H1 (cell line): ENCODE data around the gene ASCC3.
A peak's percentile ranks its signal among the peaks of the same experiment; 100 is the strongest.

Experiments
- CBX5 ChIP-seq: fragments of 300-800, 300-1000 bp; sonication (generic); IDR thresholded peaks from 2 replicates; pipeline ENCODE4 v1.7.1; 2016; ENCODE audit warnings: antibody characterized with exemption, low read length, low read depth
- CHD7 ChIP-seq: fragments of 300-600 bp; sonication (generic); IDR thresholded peaks from 2 replicates; pipeline ENCODE4 v1.7.1; 2012; ENCODE audit warnings: low read length, moderate library complexity, mild to moderate bottlenecking, inconsistent platforms; ENCODE audit not compliant: insufficient replicate concordance
- FOSL1 ChIP-seq: IDR thresholded peaks from 2 replicates; pipeline ENCODE4 v1.6.1; 2011; ENCODE audit warnings: mild to moderate bottlenecking, low read depth, low read length, moderate library complexity; ENCODE audit not compliant: insufficient read depth
- GABPA ChIP-seq: IDR thresholded peaks from 2 replicates; pipeline ENCODE4 v1.6.1; 2011; ENCODE audit warnings: mild to moderate bottlenecking, low read length, moderate library complexity, borderline replicate concordance; ENCODE audit not compliant: insufficient read depth
- HDAC6 ChIP-seq: IDR thresholded peaks from one replicate; pipeline ENCODE4 v1.7.1; 2012; ENCODE audit warnings: low read depth, mild to moderate bottlenecking, inconsistent platforms, low read length, moderate library complexity
- POLR2A ChIP-seq, 2 experiments: IDR thresholded peaks; 1 replicate in 1 of 2; 2 replicates in 1 of 2; pipeline ENCODE4 v1.6.1; 2011; ENCODE audit warnings: low read depth in 2 of 2, low read length in 2 of 2, mild to moderate bottlenecking in 2 of 2; ENCODE audit errors: control extremely low read depth in 1 of 2
- POLR2AphosphoS5 ChIP-seq: IDR thresholded peaks from 2 replicates; pipeline ENCODE4 v1.6.1; 2011; ENCODE audit warnings: low read depth, low read length
- RAD21 ChIP-seq, 2 experiments: IDR thresholded peaks in 1 of 2; conservative IDR thresholded peaks in 1 of 2; 2 replicates each; pipeline ENCODE4 v1.6.1; 2011; ENCODE audit warnings: low read depth in 2 of 2, low read length in 2 of 2, improper control_type of control experiment in 1 of 2, inconsistent platforms in 1 of 2, mild to moderate bottlenecking in 1 of 2, moderate library complexity in 1 of 2
- SP1 ChIP-seq: IDR thresholded peaks from 2 replicates; pipeline ENCODE4 v1.6.1; 2011; ENCODE audit warnings: low read depth, low read length
- TAF1 ChIP-seq: IDR thresholded peaks from 2 replicates; pipeline ENCODE4 v1.6.1; 2011; ENCODE audit warnings: mild to moderate bottlenecking, low read depth, low read length
- USF2 ChIP-seq: IDR thresholded peaks from 2 replicates; pipeline ENCODE4 v1.6.1; 2011; ENCODE audit warnings: low read length, improper control_type of control experiment
- TF ChIP-seq, protein P1 (sequence below), 3 experiments: IDR thresholded peaks; 1 replicate in 2 of 3; 2 replicates in 1 of 3; pipeline versions ENCODE4 v1.5.1 to v1.6.1; 2011; ENCODE audit warnings: low read length in 3 of 3, mild to moderate bottlenecking in 3 of 3, inconsistent platforms in 2 of 3, low read depth in 1 of 3, moderate library complexity in 1 of 3; ENCODE audit not compliant: insufficient read depth in 1 of 3; ENCODE audit errors: control extremely low read depth in 1 of 3

- TF ChIP-seq POLR2AphosphoS5 (no peak), HDAC6 (no peak), POLR2A (IDR thresholded peaks at IDR 0.05; ENCODE audit: control extremely low read depth in 1 of 2, low read depth in 2 of 2, low read length in 2 of 2) (no peak), TAF1 (no peak), USF2 (no peak), CHD7 (no peak), FOSL1 (no peak), GABPA (no peak), RAD21 (IDR thresholded peaks at IDR 0.05 in 1 of 2, conservative IDR thresholded peaks at IDR 0.05 in 1 of 2; ENCODE audit: low read depth in 2 of 2, low read length in 2 of 2) (peak; percentile 90 to 92), SP1 (no peak), CBX5 (no peak)
- TF ChIP-seq, protein P1, sequence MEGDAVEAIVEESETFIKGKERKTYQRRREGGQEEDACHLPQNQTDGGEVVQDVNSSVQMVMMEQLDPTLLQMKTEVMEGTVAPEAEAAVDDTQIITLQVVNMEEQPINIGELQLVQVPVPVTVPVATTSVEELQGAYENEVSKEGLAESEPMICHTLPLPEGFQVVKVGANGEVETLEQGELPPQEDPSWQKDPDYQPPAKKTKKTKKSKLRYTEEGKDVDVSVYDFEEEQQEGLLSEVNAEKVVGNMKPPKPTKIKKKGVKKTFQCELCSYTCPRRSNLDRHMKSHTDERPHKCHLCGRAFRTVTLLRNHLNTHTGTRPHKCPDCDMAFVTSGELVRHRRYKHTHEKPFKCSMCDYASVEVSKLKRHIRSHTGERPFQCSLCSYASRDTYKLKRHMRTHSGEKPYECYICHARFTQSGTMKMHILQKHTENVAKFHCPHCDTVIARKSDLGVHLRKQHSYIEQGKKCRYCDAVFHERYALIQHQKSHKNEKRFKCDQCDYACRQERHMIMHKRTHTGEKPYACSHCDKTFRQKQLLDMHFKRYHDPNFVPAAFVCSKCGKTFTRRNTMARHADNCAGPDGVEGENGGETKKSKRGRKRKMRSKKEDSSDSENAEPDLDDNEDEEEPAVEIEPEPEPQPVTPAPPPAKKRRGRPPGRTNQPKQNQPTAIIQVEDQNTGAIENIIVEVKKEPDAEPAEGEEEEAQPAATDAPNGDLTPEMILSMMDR (IDR thresholded peaks at IDR 0.05; ENCODE audit: control extremely low read depth in 1 of 3, insufficient read depth in 1 of 3, low read depth in 1 of 3, low read length in 3 of 3): peak in 2 of 3 experiments; percentile 57 to 70; a peak in 3 of 4 replicates
These were observed 401.7 kb downstream of the ASCC3 start for GRCh38 chr6:100479179-100480035.
